ENCODE measurements around the gene GPC3. TPM values are rescaled to one million over a fixed set of nuclear protein-coding genes. Genes with fewer than 3 reads are reported as not detected.

The GPC3 gene
- total RNA-seq, 1 donor from 2014 or later: 306 TPM

DNA sequence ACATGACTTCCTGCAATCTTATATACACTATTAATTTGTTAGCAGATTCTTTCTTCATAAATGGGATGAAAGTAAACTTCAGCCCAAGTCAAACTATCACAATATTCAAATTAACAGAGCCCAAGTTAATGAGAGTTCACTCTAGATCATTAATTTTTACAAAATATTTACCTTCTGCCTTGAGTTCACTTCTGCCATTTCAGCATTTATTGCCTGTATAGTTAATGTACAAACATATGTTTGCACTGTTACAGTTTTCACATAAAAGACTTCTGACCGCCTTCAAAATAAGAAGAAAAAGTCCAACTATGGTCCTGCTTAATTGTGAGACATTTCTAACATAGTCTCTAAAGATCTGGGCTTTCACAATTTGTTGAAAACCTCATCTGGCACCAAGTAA lies 46.9 kb downstream of the GPC3 start:
- no peaks in the 10 kb centered on the region for H3K4me1 ChIP-seq (ENCODE audit: control insufficient read depth in 3 of 3, insufficient read depth in 3 of 3, low read length in 3 of 3)

DNA sequence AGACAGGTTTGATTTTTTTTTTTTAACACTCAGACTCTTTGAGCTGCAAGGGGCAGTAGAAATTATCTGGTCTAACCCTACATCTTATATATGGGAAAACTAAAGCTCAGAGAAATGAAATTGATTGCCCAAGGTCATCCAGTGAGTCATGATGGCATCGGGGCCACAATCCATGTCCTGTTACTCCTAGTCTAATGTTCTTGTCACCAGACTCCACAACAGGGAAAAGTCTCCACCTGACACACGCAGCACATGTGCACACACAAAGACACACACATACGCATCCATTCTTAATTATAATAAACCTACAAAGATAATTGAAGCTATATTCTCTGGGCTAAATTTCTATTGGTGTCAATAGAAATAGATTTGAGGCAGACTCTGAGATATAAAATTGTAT lies 48.4 kb downstream of the GPC3 start:
- Histone ChIP-seq H3K36me3 (ENCODE audit: control insufficient read depth in 3 of 3, insufficient read depth in 3 of 3, low read length in 3 of 3) (no peaks in the 10 kb centered on the region), H3K4me1 (ENCODE audit: control insufficient read depth in 3 of 3, insufficient read depth in 3 of 3, low read length in 3 of 3) (no peaks in the 10 kb centered on the region), H3K9me3 (ENCODE audit: control insufficient read depth in 3 of 3, low read length in 3 of 3) (no peaks in the 10 kb centered on the region), H3K27me3 (ENCODE audit: control insufficient read depth in 3 of 3, insufficient read depth in 3 of 3, low read length in 3 of 3) (no peaks in the 10 kb centered on the region), H3K4me3 (ENCODE audit: low read length in 3 of 3) (no peak overlapping the region), H3K27ac (ENCODE audit: low read depth, low read length) (no peak overlapping the region), H3K9ac (ENCODE audit: low read depth in 1 of 3, low read length in 3 of 3) (no peak overlapping the region)

More for the DNA sequence above, 46.9 kb downstream of the GPC3 start:
- no peak overlapping the region for H3K27ac ChIP-seq (ENCODE audit: low read depth, low read length)
- no peak overlapping the region for H3K9ac ChIP-seq (ENCODE audit: low read depth in 1 of 3, low read length in 3 of 3)
- no peak overlapping the region for H3K4me3 ChIP-seq (ENCODE audit: low read length in 3 of 3)
- H3K27me3 ChIP-seq (ENCODE audit: control insufficient read depth in 3 of 3, insufficient read depth in 3 of 3, low read length in 3 of 3): no peaks in the 10 kb centered on the region
- H3K9me3 ChIP-seq (ENCODE audit: control insufficient read depth in 3 of 3, low read length in 3 of 3): no peaks in the 10 kb centered on the region
- no peaks in the 10 kb centered on the region for H3K36me3 ChIP-seq (ENCODE audit: control insufficient read depth in 3 of 3, insufficient read depth in 3 of 3, low read length in 3 of 3)

DNA sequence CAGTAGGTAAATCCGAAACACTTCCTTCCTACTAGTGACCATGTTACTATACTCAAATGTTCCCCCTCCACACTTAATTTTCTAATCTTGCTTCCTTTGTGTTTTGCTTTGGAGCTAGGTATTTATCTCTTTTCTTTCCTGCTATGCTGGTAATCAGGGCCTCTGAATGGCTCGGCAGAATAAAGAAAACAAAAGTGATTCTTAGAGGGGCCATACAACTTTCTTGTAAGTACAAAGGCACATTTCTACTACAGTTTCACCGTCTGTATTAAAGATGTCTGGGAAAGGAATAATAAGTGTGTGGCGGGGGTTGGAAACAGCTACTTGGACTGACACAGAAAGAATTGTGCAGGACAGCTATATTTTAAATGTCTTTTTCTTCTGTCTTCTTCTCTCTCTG lies 50.3 kb downstream of the GPC3 start:
- no peaks in the 10 kb centered on the region for H3K4me1 ChIP-seq (ENCODE audit: control insufficient read depth in 3 of 3, insufficient read depth in 3 of 3, low read length in 3 of 3)
- no peaks in the 10 kb centered on the region for H3K27me3 ChIP-seq (ENCODE audit: control insufficient read depth in 3 of 3, insufficient read depth in 3 of 3, low read length in 3 of 3)
- H3K9ac ChIP-seq (ENCODE audit: low read depth in 1 of 3, low read length in 3 of 3): no peak overlapping the region
- no peaks in the 10 kb centered on the region for H3K9me3 ChIP-seq (ENCODE audit: control insufficient read depth in 3 of 3, low read length in 3 of 3)
- no peak overlapping the region for H3K4me3 ChIP-seq (ENCODE audit: low read length in 3 of 3)
- no peak overlapping the region for H3K27ac ChIP-seq (ENCODE audit: low read depth, low read length)
- no peaks in the 10 kb centered on the region for H3K36me3 ChIP-seq (ENCODE audit: control insufficient read depth in 3 of 3, insufficient read depth in 3 of 3, low read length in 3 of 3)

- Histone ChIP-seq H3K9ac (ENCODE audit: low read depth in 1 of 3, low read length in 3 of 3) (no peak overlapping the region), H3K27me3 (ENCODE audit: control insufficient read depth in 3 of 3, insufficient read depth in 3 of 3, low read length in 3 of 3) (no peaks in the 10 kb centered on the region), H3K4me3 (ENCODE audit: low read length in 3 of 3) (no peak overlapping the region), H3K4me1 (ENCODE audit: control insufficient read depth in 3 of 3, insufficient read depth in 3 of 3, low read length in 3 of 3) (no peaks in the 10 kb centered on the region), H3K27ac (ENCODE audit: low read depth, low read length) (no peak overlapping the region), H3K36me3 (ENCODE audit: control insufficient read depth in 3 of 3, insufficient read depth in 3 of 3, low read length in 3 of 3) (no peaks in the 10 kb centered on the region), H3K9me3 (ENCODE audit: control insufficient read depth in 3 of 3, low read length in 3 of 3) (no peaks in the 10 kb centered on the region)
These were observed 52.1 kb downstream of the GPC3 start for GRCh38 chrX:133933316-133933715.

DNA sequence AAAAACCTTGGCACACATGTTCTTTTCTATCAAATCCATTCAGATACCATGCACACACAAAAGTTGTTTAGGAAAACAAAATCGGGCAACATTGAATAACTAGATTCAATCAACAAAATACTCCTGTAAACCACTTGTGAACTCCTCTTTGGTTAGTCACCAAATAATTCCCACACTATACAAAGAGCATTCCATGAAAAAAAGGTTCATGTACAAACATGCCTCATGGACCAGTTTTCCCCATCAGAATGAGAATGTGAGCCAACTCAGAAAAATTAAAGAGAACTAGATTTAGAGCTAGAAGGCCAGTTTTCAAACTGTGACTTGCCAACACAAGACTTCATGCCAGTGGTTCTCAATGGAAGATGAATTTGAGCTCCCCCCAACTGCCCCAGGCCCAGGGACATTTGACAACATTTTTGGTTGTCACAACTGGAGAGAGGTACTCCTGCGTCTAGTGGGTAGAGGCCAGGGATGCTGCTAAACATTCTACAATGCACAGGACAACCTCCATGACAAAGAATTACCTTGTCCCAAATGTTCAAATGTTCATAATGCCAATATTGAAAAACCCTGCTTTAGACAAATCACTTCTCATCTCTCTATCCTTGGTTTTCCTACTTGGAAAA lies 55.4 kb downstream of the GPC3 start:
- Histone ChIP-seq H3K9ac (ENCODE audit: low read depth in 1 of 3, low read length in 3 of 3) (no peak overlapping the region), H3K4me1 (ENCODE audit: control insufficient read depth in 3 of 3, insufficient read depth in 3 of 3, low read length in 3 of 3) (no peaks in the 10 kb centered on the region), H3K27me3 (ENCODE audit: control insufficient read depth in 3 of 3, insufficient read depth in 3 of 3, low read length in 3 of 3) (no peaks in the 10 kb centered on the region), H3K4me3 (ENCODE audit: low read length in 3 of 3) (no peak overlapping the region), H3K27ac (ENCODE audit: low read depth, low read length) (no peak overlapping the region), H3K9me3 (ENCODE audit: control insufficient read depth in 3 of 3, low read length in 3 of 3) (no peaks in the 10 kb centered on the region), H3K36me3 (ENCODE audit: control insufficient read depth in 3 of 3, insufficient read depth in 3 of 3, low read length in 3 of 3) (no peaks in the 10 kb centered on the region)

DNA sequence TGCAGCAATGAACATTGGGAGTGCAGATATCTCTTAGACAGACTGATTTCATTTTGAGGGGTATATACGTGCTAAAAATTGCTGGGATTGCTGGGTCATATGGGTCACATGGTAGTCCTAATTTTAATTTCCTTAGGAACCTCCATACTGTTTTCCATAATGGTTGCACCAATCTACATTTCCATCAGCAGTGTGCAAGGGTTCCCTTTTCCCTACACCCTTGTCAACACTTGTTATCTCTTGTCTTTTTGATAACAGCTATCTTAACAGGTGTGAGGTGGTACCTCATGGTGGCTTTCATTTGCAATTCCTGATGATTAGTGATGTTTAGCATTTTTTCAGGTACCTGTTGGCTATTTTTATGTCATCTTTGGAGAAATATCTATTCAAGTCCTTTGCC lies 57.0 kb downstream of the GPC3 start:
- no peaks in the 10 kb centered on the region for H3K36me3 ChIP-seq (ENCODE audit: control insufficient read depth in 3 of 3, insufficient read depth in 3 of 3, low read length in 3 of 3)
- H3K27ac ChIP-seq (ENCODE audit: low read depth, low read length): no peak overlapping the region
- no peak overlapping the region for H3K9ac ChIP-seq (ENCODE audit: low read depth in 1 of 3, low read length in 3 of 3)
- H3K4me1 ChIP-seq (ENCODE audit: control insufficient read depth in 3 of 3, insufficient read depth in 3 of 3, low read length in 3 of 3): no peaks in the 10 kb centered on the region
- H3K9me3 ChIP-seq (ENCODE audit: control insufficient read depth in 3 of 3, low read length in 3 of 3): no peaks in the 10 kb centered on the region
- no peaks in the 10 kb centered on the region for H3K27me3 ChIP-seq (ENCODE audit: control insufficient read depth in 3 of 3, insufficient read depth in 3 of 3, low read length in 3 of 3)
- no peak overlapping the region for H3K4me3 ChIP-seq (ENCODE audit: low read length in 3 of 3)

- Histone ChIP-seq H3K36me3 (ENCODE audit: control insufficient read depth in 3 of 3, insufficient read depth in 3 of 3, low read length in 3 of 3) (no peaks in the 10 kb centered on the region), H3K4me1 (ENCODE audit: control insufficient read depth in 3 of 3, insufficient read depth in 3 of 3, low read length in 3 of 3) (no peaks in the 10 kb centered on the region), H3K27ac (ENCODE audit: low read depth, low read length) (no peak overlapping the region), H3K9me3 (ENCODE audit: control insufficient read depth in 3 of 3, low read length in 3 of 3) (no peaks in the 10 kb centered on the region), H3K27me3 (ENCODE audit: control insufficient read depth in 3 of 3, insufficient read depth in 3 of 3, low read length in 3 of 3) (no peaks in the 10 kb centered on the region), H3K9ac (ENCODE audit: low read depth in 1 of 3, low read length in 3 of 3) (no peak overlapping the region), H3K4me3 (ENCODE audit: low read length in 3 of 3) (no peak overlapping the region)
These were observed 58.6 kb downstream of the GPC3 start for GRCh38 chrX:133926809-133927208.

- Histone ChIP-seq H3K27ac (ENCODE audit: low read depth, low read length) (no peak overlapping the region), H3K9ac (ENCODE audit: low read depth in 1 of 3, low read length in 3 of 3) (no peak overlapping the region), H3K27me3 (ENCODE audit: control insufficient read depth in 3 of 3, insufficient read depth in 3 of 3, low read length in 3 of 3) (no peaks in the 10 kb centered on the region), H3K4me3 (ENCODE audit: low read length in 3 of 3) (no peak overlapping the region), H3K9me3 (ENCODE audit: control insufficient read depth in 3 of 3, low read length in 3 of 3) (no peaks in the 10 kb centered on the region), H3K36me3 (ENCODE audit: control insufficient read depth in 3 of 3, insufficient read depth in 3 of 3, low read length in 3 of 3) (no peaks in the 10 kb centered on the region), H3K4me1 (ENCODE audit: control insufficient read depth in 3 of 3, insufficient read depth in 3 of 3, low read length in 3 of 3) (no peaks in the 10 kb centered on the region)
These were observed 59.3 kb downstream of the GPC3 start for GRCh38 chrX:133926099-133926498.

DNA sequence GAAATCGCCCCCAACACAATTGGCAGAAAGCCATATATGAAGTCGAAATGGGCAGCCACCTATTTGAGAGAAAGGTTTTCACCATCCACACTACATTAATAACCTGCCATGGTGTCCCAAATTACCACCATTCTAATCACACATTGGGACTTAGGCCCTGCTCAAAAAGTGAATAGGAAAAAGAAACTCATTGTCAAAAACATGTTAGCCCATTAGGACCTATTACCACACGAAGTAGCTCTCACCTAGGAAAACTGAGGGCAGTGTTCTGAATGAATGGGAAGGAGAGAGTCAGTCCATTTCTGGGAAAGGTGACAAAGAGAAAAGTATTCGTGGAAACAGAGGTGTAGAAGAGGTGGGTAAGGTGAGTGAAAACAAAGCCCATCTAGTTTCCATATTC lies 60.8 kb downstream of the GPC3 start:
- H3K9me3 ChIP-seq (ENCODE audit: control insufficient read depth in 3 of 3, low read length in 3 of 3): no peaks in the 10 kb centered on the region
- H3K36me3 ChIP-seq (ENCODE audit: control insufficient read depth in 3 of 3, insufficient read depth in 3 of 3, low read length in 3 of 3): no peaks in the 10 kb centered on the region
- H3K27me3 ChIP-seq (ENCODE audit: control insufficient read depth in 3 of 3, insufficient read depth in 3 of 3, low read length in 3 of 3): no peaks in the 10 kb centered on the region
- no peak overlapping the region for H3K4me3 ChIP-seq (ENCODE audit: low read length in 3 of 3)
- H3K27ac ChIP-seq (ENCODE audit: low read depth, low read length): no peak overlapping the region
- no peak overlapping the region for H3K9ac ChIP-seq (ENCODE audit: low read depth in 1 of 3, low read length in 3 of 3)
- no peaks in the 10 kb centered on the region for H3K4me1 ChIP-seq (ENCODE audit: control insufficient read depth in 3 of 3, insufficient read depth in 3 of 3, low read length in 3 of 3)

- Histone ChIP-seq H3K9ac (ENCODE audit: low read depth in 1 of 3, low read length in 3 of 3) (no peak overlapping the region), H3K4me1 (ENCODE audit: control insufficient read depth in 3 of 3, insufficient read depth in 3 of 3, low read length in 3 of 3) (no peaks in the 10 kb centered on the region), H3K27ac (ENCODE audit: low read depth, low read length) (no peak overlapping the region), H3K27me3 (ENCODE audit: control insufficient read depth in 3 of 3, insufficient read depth in 3 of 3, low read length in 3 of 3) (no peaks in the 10 kb centered on the region), H3K9me3 (ENCODE audit: control insufficient read depth in 3 of 3, low read length in 3 of 3) (no peaks in the 10 kb centered on the region), H3K4me3 (ENCODE audit: low read length in 3 of 3) (no peak overlapping the region), H3K36me3 (ENCODE audit: control insufficient read depth in 3 of 3, insufficient read depth in 3 of 3, low read length in 3 of 3) (no peaks in the 10 kb centered on the region)
These were observed 61.8 kb downstream of the GPC3 start for GRCh38 chrX:133923548-133923947.

GRCh38 chrX:133923113-133923512 lies 62.3 kb downstream of the GPC3 start:
- Histone ChIP-seq H3K27ac (ENCODE audit: low read depth, low read length) (no peak overlapping the region), H3K4me3 (ENCODE audit: low read length in 3 of 3) (no peak overlapping the region), H3K9me3 (ENCODE audit: control insufficient read depth in 3 of 3, low read length in 3 of 3) (no peaks in the 10 kb centered on the region), H3K36me3 (ENCODE audit: control insufficient read depth in 3 of 3, insufficient read depth in 3 of 3, low read length in 3 of 3) (no peaks in the 10 kb centered on the region), H3K27me3 (ENCODE audit: control insufficient read depth in 3 of 3, insufficient read depth in 3 of 3, low read length in 3 of 3) (no peaks in the 10 kb centered on the region), H3K9ac (ENCODE audit: low read depth in 1 of 3, low read length in 3 of 3) (no peak overlapping the region), H3K4me1 (ENCODE audit: control insufficient read depth in 3 of 3, insufficient read depth in 3 of 3, low read length in 3 of 3) (no peaks in the 10 kb centered on the region)
